ENCODE results near the gene XRRA1.

GRCh38 chr11:74932797-74933196 lies 16.1 kb downstream of the XRRA1 start:
- TF ChIP-seq, protein P1, sequence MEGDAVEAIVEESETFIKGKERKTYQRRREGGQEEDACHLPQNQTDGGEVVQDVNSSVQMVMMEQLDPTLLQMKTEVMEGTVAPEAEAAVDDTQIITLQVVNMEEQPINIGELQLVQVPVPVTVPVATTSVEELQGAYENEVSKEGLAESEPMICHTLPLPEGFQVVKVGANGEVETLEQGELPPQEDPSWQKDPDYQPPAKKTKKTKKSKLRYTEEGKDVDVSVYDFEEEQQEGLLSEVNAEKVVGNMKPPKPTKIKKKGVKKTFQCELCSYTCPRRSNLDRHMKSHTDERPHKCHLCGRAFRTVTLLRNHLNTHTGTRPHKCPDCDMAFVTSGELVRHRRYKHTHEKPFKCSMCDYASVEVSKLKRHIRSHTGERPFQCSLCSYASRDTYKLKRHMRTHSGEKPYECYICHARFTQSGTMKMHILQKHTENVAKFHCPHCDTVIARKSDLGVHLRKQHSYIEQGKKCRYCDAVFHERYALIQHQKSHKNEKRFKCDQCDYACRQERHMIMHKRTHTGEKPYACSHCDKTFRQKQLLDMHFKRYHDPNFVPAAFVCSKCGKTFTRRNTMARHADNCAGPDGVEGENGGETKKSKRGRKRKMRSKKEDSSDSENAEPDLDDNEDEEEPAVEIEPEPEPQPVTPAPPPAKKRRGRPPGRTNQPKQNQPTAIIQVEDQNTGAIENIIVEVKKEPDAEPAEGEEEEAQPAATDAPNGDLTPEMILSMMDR (IDR thresholded peaks at IDR 0.05): no peak
- no peak for TF ChIP-seq POLR2A (IDR thresholded peaks at IDR 0.05)
